ENCODE results near the gene GPBP1.

GRCh38 chr5:57291894-57292293 lies 118.0 kb downstream of the GPBP1 start:
- TF ChIP-seq EZH2 (optimal IDR thresholded peaks at IDR 0.05; ENCODE audit: low read depth, low read length) (no peak), CTCF (IDR thresholded peaks at IDR 0.05; ENCODE audit: low read length) (no peak)
